NOMO-1 (cell line): ENCODE results near the gene MDGA2.

Source experiments
- DNase-seq, 2 experiments: peaks; one replicate each; lab custom pipeline; 2025; ENCODE audit not compliant: unreplicated experiment in 2 of 2; lab: John Stamatoyannopoulos, UW

Gene MDGA2

GRCh38 chr14:47167402-47167801 lies 508.0 kb downstream of the MDGA2 start:
- no peak for DNase-seq

- no peak for DNase-seq
Observed at GRCh38 chr14:47155395-47155794, 520.0 kb downstream of the MDGA2 start.

DNA sequence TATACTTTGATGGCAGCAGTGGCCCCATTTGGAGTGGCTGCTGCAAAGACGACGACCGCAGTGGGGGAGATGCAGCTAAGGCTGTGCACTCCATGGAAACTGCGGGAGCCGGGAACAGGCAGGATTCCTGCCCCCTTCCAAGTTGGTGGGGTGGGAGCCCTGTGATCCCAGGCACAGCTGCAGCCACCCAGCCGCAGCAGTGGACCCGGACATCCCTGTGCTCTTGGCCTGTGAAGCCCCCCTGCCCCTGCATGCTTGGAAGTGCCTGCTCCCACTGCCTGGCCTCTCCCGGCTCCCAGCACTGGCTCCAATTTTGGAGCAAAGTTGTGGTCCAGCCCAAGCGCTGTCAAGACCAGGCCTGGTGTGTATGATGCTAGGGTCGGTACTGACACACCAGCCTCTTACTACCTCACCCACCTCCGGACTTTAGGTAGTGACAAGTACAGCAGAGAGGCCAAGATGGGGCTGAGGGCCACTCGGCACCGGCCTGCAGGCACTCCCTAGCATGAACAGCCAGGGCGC lies 521.1 kb downstream of the MDGA2 start:
- no peak for DNase-seq

- no peak for DNase-seq
Observed at GRCh38 chr14:47153746-47154145, 521.7 kb downstream of the MDGA2 start.

DNA sequence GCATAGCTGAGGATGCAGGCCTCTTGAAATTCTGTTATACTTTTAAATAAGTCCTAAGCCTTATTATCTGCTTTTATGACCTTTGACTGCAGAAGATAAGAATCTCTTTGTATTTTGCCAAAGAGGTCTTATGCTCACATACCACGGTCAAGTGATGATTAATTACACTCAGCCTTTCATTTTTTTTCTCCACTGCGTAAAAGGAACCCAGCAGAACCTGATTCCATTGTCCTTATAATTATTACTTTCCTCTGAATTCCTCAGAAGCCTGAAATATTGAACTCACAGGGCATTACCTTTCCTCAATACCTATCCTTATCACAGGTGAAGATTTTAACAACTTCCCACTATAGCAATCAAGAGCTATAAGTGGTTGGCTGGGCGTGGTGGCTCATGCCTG lies 525.1 kb downstream of the MDGA2 start:
- no peak for DNase-seq

- DNase-seq = no peak
Observed at GRCh38 chr14:47149326-47149725, 526.1 kb downstream of the MDGA2 start.

- no peak for DNase-seq
Observed at GRCh38 chr14:47148686-47149085, 526.7 kb downstream of the MDGA2 start.

GRCh38 chr14:47120645-47121044 lies 554.8 kb downstream of the MDGA2 start:
- DNase-seq = no peak

- DNase-seq = no peak
Observed at GRCh38 chr14:47103771-47104170, 571.6 kb downstream of the MDGA2 start.

DNA sequence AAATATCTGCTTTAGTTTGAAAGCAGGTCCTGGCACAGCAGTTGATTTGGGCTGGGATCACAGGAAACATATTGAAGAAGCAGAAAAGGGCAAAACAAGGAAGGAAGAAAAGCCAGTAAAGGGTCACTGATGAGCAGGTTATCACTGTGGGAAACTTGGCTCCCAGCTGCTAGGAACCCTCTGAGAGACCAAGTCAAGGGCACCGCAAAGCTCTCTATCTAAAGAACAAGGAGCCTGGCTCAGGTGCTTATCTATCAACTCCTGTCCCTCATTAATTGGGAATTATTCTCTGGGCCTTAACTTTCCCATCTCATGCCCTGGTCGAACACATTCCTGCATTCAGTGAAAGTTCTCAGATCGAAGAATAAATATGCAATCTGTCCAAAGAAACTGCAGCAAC lies 572.9 kb downstream of the MDGA2 start:
- no peak for DNase-seq

GRCh38 chr14:47085678-47086077 lies 589.7 kb downstream of the MDGA2 start:
- no peak for DNase-seq

GRCh38 chr14:47065326-47065725 lies 610.1 kb downstream of the MDGA2 start:
- no peak for DNase-seq

DNA sequence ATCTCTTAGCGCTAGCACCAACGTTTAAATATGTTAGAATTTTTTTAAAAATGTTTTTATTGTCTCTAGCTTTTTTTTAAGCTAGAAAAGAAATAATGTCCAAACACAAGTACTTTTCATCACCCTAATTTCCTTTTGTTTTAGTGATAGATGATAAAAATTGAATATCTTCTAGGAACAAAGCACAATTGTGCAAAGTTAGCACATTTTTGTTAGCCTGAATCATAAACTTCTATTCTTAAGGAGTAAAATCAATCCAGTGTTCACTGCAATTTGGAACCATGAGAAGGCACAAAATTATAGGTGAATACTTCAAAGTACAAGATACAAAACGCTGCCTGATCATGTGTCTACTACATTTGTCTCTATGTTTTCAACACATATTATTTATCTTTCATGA lies 615.4 kb downstream of the MDGA2 start:
- DNase-seq = no peak

DNA sequence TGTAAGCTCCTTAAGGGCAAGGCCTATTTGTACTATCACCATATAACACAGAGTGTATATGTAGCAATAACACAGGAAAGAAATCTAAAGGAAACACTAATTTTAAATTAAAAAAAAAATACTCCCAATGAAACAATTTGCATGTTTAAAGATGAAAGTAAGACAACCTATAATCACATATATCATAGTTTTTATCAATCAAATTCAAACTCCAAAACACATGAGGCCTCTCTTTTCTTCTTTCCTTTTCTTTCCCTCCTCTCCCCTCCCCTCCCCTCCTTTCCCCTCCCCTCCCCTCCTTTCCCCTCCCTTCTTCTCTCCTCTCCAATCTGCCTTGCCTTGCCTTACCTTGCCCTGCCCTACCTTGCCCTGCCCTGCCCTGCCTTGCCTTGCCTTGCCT lies 618.0 kb downstream of the MDGA2 start:
- DNase-seq = no peak

DNA sequence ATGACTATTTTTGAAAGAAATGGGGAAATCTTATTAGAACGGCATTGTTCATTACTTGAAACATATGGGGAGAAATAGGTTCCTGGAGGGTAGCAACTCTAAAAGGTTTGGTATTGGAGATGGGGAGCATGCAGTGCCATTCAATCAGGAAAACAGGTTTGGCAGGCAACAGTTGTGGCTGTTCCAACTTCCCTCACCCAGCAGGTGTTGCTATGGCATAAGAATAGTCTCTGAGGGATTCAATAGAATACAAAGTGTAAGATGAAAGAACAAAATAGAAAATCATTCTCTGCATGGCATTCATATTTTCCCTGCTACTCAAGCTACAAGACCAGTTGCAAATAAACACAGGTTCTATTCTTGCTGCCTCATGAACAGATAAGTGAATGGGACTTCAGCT lies 630.6 kb downstream of the MDGA2 start:
- DNase-seq = no peak

- no peak for DNase-seq
Observed at GRCh38 chr14:47040550-47040949, 634.9 kb downstream of the MDGA2 start.

GRCh38 chr14:47039336-47039735 lies 636.1 kb downstream of the MDGA2 start:
- no peak for DNase-seq

DNA sequence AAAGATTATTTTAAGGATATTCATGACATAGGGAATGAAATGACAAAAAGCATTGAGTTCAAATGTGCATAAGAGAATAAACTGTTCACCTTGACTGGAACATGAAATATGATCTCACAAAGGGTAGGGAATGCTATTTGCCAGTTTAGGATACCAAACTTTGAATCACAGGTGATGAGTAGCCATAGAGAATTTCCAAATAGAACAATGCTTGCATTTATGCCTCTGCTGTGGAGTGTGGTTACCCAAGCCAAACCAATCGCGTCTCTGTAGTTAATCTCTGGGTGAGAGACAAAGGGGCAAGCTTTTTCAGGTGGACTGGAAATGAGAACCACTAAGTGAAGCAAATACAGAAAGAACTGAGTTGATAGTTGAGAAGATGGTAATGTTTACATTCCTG lies 652.7 kb downstream of the MDGA2 start:
- DNase-seq = no peak

DNA sequence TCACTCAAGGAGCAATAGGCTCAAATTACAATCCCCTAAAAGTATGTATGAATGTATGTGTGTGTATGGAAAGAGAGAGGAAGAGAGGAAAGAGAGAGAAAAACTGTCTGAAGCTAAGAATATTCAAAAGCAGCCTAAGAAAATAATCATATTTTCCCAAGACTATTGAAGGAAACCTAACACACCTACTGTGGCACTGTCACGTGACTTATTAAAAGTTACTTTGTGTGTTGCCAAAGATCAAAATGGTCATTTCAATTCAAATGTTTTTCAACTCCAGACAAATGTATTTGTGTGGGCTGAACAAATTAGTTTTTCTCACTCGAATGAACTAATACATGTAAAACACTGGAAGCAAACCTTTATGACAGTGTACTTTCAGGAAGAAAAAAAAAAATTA lies 654.9 kb downstream of the MDGA2 start:
- DNase-seq = no peak

DNA sequence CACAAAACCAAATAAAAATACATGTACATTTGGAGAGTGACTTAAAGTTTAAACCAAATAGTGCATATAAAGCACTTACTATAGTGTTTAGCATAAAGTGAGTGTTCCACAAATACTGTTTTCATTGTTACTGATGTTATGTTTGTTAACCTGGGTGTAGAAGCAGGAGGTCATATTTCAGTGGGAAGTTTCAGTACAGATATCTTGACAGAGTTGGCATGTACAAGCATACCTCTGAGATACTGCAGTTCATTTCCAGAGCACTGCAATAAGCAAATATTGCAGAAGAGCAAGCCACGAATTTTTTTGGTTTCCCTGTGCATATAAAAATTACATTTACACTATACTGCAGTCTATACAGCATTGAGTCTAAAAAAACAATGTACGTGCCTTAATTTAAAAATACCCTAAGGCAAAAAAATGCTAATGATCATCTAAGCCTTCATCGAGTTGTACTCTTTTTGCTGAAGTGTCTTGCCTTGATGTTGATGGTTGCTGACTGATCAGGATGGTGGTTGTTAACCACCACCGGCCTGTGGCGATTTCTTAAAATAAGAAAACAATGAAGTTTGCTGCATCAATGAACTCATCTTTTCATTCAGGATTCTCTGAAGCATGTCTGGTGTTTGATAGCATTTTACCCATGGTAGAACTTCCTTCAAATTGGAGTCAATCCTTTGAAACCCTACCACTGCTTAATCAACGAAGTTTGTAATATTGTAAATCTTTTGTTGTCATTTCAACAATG lies 662.7 kb downstream of the MDGA2 start:
- DNase-seq = no peak

- no peak for DNase-seq
Observed at GRCh38 chr14:47009615-47010014, 665.8 kb downstream of the MDGA2 start.

- DNase-seq = no peak
Observed at GRCh38 chr14:47008732-47009131, 666.7 kb downstream of the MDGA2 start.

GRCh38 chr14:46999661-47000060 lies 675.7 kb downstream of the MDGA2 start:
- DNase-seq = no peak
